ENCODE measurements around the gene SYAP1. TPM values are rescaled to one million over a fixed set of nuclear protein-coding genes. Genes with fewer than 3 reads are reported as not detected.

The SYAP1 gene
- total RNA-seq, 1 experiment from 2014 or later: 18.5 TPM

GRCh38 chrX:16727637-16728036 is 8.2 kb downstream of the SYAP1 start:
- DNase-seq (ENCODE audit: low spot score): no peak
- H3K4me1 Mint-ChIP-seq: no peaks in the 10 kb centered on the region
- peaks cover 26% of the 10 kb centered on the region for H3K36me3 Mint-ChIP-seq
- ATAC-seq: no peak
- peaks cover 6% of the 10 kb centered on the region; the same call in 1 of the 2 replicates for H3K9me3 Mint-ChIP-seq
- POLR2A ChIA-PET: no interaction called here
- no peak overlapping the region for H3K27ac Mint-ChIP-seq
- CTCF ChIA-PET: no interaction called here
- TF ChIP-seq CREM (CRISPR knock-in tag; IDR thresholded peaks at IDR 0.05): no peak
- TF ChIP-seq ERG (CRISPR knock-in tag; IDR thresholded peaks at IDR 0.05): no peak
- H3K4me3 Mint-ChIP-seq: no peak overlapping the region
- H3K27me3 Mint-ChIP-seq (ENCODE audit: low read depth): no peaks in the 10 kb centered on the region

- ATAC-seq: no peak
- DNase-seq (ENCODE audit: low spot score): no peak
- CTCF ChIA-PET: no interaction called here
- Mint-ChIP-seq H3K27ac (no peak overlapping the region), H3K9me3 (peaks cover 6% of the 10 kb centered on the region; the same call in 1 of the 2 replicates), H3K4me1 (no peaks in the 10 kb centered on the region), H3K36me3 (peaks cover 29% of the 10 kb centered on the region), H3K27me3 (ENCODE audit: low read depth) (no peaks in the 10 kb centered on the region), H3K4me3 (no peak overlapping the region)
- TF ChIP-seq ZNF317 (CRISPR knock-in tag; IDR thresholded peaks at IDR 0.05; ENCODE audit: borderline replicate concordance, low read depth) (no peak), HMGXB4 (CRISPR knock-in tag; IDR thresholded peaks at IDR 0.05) (no peak), NFATC4 (CRISPR knock-in tag; IDR thresholded peaks at IDR 0.05) (no peak), ZNF219 (CRISPR knock-in tag; IDR thresholded peaks at IDR 0.05; ENCODE audit: borderline replicate concordance) (no peak)
- POLR2A ChIA-PET: no interaction called here
These were observed 11.0 kb downstream of the SYAP1 start for GRCh38 chrX:16730450-16730849.

- ATAC-seq (no peak), DNase-seq (ENCODE audit: low spot score) (no peak)
- Mint-ChIP-seq H3K36me3 (peaks cover 38% of the 10 kb centered on the region), H3K27me3 (ENCODE audit: low read depth) (no peaks in the 10 kb centered on the region), H3K4me1 (no peaks in the 10 kb centered on the region), H3K27ac (peak overlapping the region; percentile 54), H3K9me3 (peaks cover 3% of the 10 kb centered on the region; the same call in 1 of the 2 replicates), H3K4me3 (no peak overlapping the region)
- ChIA-PET CTCF (no interaction called here), POLR2A (no interaction called here)
- TF ChIP-seq FOXP1 (CRISPR knock-in tag; IDR thresholded peaks at IDR 0.05; ENCODE audit: borderline replicate concordance): no peak
- TF ChIP-seq ZBTB21 (CRISPR knock-in tag; IDR thresholded peaks at IDR 0.05; ENCODE audit: borderline replicate concordance): no peak
- no peak for TF ChIP-seq MLX (CRISPR knock-in tag; IDR thresholded peaks at IDR 0.05)
- TF ChIP-seq ZNF138 (CRISPR knock-in tag; conservative IDR thresholded peaks at IDR 0.05): no peak
- no peak for TF ChIP-seq NR1H2 (CRISPR knock-in tag; IDR thresholded peaks at IDR 0.05)
- TF ChIP-seq ZNF232 (CRISPR knock-in tag; IDR thresholded peaks at IDR 0.05): no peak
- no peak for TF ChIP-seq NR3C1 (CRISPR knock-in tag; conservative IDR thresholded peaks at IDR 0.05; ENCODE audit: low read depth)
- TF ChIP-seq CREB1 (CRISPR knock-in tag; IDR thresholded peaks at IDR 0.05): no peak
- no peak for TF ChIP-seq ZNF532 (CRISPR knock-in tag; IDR thresholded peaks at IDR 0.05; ENCODE audit: borderline replicate concordance)
- TF ChIP-seq USF1 (CRISPR knock-in tag; IDR thresholded peaks at IDR 0.05): no peak
- no peak for TF ChIP-seq RELA (CRISPR knock-in tag; IDR thresholded peaks at IDR 0.05; ENCODE audit: borderline replicate concordance)
- TF ChIP-seq GABPB1 (CRISPR knock-in tag; IDR thresholded peaks at IDR 0.05): no peak
- no peak for TF ChIP-seq ATF6 (CRISPR knock-in tag; IDR thresholded peaks at IDR 0.05)
- TF ChIP-seq ZMAT4 (CRISPR knock-in tag; IDR thresholded peaks at IDR 0.05): no peak
- no peak for TF ChIP-seq PRRX2 (CRISPR knock-in tag; IDR thresholded peaks at IDR 0.05)
These were observed 13.6 kb downstream of the SYAP1 start for GRCh38 chrX:16733013-16733412.
